Sigmoid colon (tissue), 7 donors: ENCODE data around the gene RPA3. TPM values are rescaled to one million over a fixed set of nuclear protein-coding genes. Genes with fewer than 3 reads are reported as not detected.

Experiments
- DNase-seq: peaks from one replicate; pipeline ENCODE4 v3.0.0-alpha.2; 2019
- H3K27ac ChIP-seq, 4 donors: fragments of 200-600 bp; sonication (generic); one replicate each; pipeline ENCODE4 v1.5.1; 2016 to 2019; ENCODE audit warnings: mild to moderate bottlenecking in 1 of 4
- H3K27me3 ChIP-seq, 3 donors: fragments of 200-600 bp; sonication (generic); one replicate each; pipeline ENCODE4 v1.5.1; 2019; ENCODE audit warnings: mild to moderate bottlenecking in 1 of 3
- H3K36me3 ChIP-seq, 4 donors: fragments of 200-600 bp; sonication (generic); one replicate each; pipeline ENCODE4 v1.5.1; 2016 to 2019
- H3K4me1 ChIP-seq, 4 donors: fragments of 200-600 bp; sonication (generic); one replicate each; pipeline ENCODE4 v1.5.1; 2017 to 2019
- H3K4me3 ChIP-seq, 4 donors: fragments of 200-600 bp; sonication (generic); one replicate each; pipeline ENCODE4 v1.5.1; 2017 to 2019; ENCODE audit warnings: mild to moderate bottlenecking in 2 of 4, moderate library complexity in 1 of 4
- H3K9me3 ChIP-seq, 4 donors: fragments of 200-600 bp in 3 of 4; sonication (generic) in 3 of 4; one replicate each; pipeline versions ENCODE4 v1.5.1 to v1.6.1; 2013 to 2019
- CTCF ChIP-seq, 4 experiments: fragments of 450-650 bp in 3 of 4; fragments of 200-600 bp in 1 of 4; IDR thresholded peaks; one replicate each; pipeline ENCODE4 v1.5.1; 2016 to 2019; ENCODE audit warnings: antibody characterized with exemption in 4 of 4, mild to moderate bottlenecking in 3 of 4, moderate library complexity in 2 of 4
- EP300 ChIP-seq, 4 donors: sonication (generic); formaldehyde crosslinking; IDR thresholded peaks; one replicate each; pipeline ENCODE4 v1.6.1; 2017; ENCODE audit warnings: antibody characterized with exemption in 4 of 4
- POLR2A ChIP-seq, 2 donors: fragments of 450-650 bp; IDR thresholded peaks; one replicate each; pipeline ENCODE4 v1.6.1; 2016; ENCODE audit warnings: antibody characterized with exemption in 2 of 2, mild to moderate bottlenecking in 2 of 2, moderate library complexity in 2 of 2
- POLR2AphosphoS5 ChIP-seq, 4 donors: sonication (generic); formaldehyde crosslinking; IDR thresholded peaks; one replicate each; pipeline ENCODE4 v1.6.1; 2017; ENCODE audit warnings: antibody characterized with exemption in 4 of 4
- WGBS, 2 donors: extraction: QIAGEN DNeasy Blood & Tissue Kit; methylation state at CpG; one replicate each; pipeline ENCODE4 v1.1.7; 2013; 5-methylcytosine and 5-hydroxymethylcytosine counted together
- intact Hi-C: fragments of 100-400 bp; cut with DNase I; formaldehyde crosslinking; loops from one replicate; pipeline ENCODE4 v1.15.1; 2023
- polyA plus RNA-seq, 3 donors: library from polyadenylated mRNA; stranded (reverse); fragments of 200-250 nt; gene quantifications; one replicate each; pipeline ENCODE4 v1.2.3, GENCODE V29; 2013
- total RNA-seq, 4 donors: library from RNA; depleted of rRNA; stranded (reverse); fragments of >200 nt; gene quantifications; one replicate each; pipeline ENCODE4 v1.1.0, GENCODE V29; 2016
- donor health status: healthy with polysubstance abuse.
- donor health status: Bipolar disorder and iron deficiency.
- donor health status: healthy.

Gene RPA3
- total and polyA plus RNA-seq, 7 donors = 15.8 to 66.8 (median 30.3) TPM

GRCh38 chr7:7699970-7700369 lies 18.4 kb downstream of the RPA3 start:
- no peak for DNase-seq
- Histone ChIP-seq H3K36me3 (no peaks in the 10 kb centered on the region), H3K4me3 (no peak overlapping the region), H3K4me1 (peaks cover 0 to 63% (median 54%) of the 10 kb centered on the region in 4 donors), H3K27ac (no peak overlapping the region), H3K9me3 (no peaks in the 10 kb centered on the region), H3K27me3 (no peaks in the 10 kb centered on the region)
- TF ChIP-seq EP300 (IDR thresholded peaks at IDR 0.05) (no peak), CTCF (IDR thresholded peaks at IDR 0.05) (no peak), POLR2AphosphoS5 (IDR thresholded peaks at IDR 0.05) (no peak), POLR2A (IDR thresholded peaks at IDR 0.05) (no peak)
- intact Hi-C loops = no loop called here

GRCh38 chr7:7699380-7699779 lies 19.0 kb downstream of the RPA3 start:
- TF ChIP-seq POLR2AphosphoS5 (IDR thresholded peaks at IDR 0.05) (no peak), POLR2A (IDR thresholded peaks at IDR 0.05) (no peak), EP300 (IDR thresholded peaks at IDR 0.05) (no peak), CTCF (IDR thresholded peaks at IDR 0.05) (no peak)
- H3K9me3 ChIP-seq = no peaks in the 10 kb centered on the region
- peaks cover 0 to 62% (median 57%) of the 10 kb centered on the region in 4 donors for H3K4me1 ChIP-seq
- no peak for DNase-seq
- H3K36me3 ChIP-seq = no peaks in the 10 kb centered on the region
- intact Hi-C loops = no loop called here
- no peak overlapping the region for H3K27ac ChIP-seq
- no peaks in the 10 kb centered on the region for H3K27me3 ChIP-seq
- no peak overlapping the region for H3K4me3 ChIP-seq

GRCh38 chr7:7698930-7699329 lies 19.5 kb downstream of the RPA3 start:
- no peak for DNase-seq
- Histone ChIP-seq H3K9me3 (no peaks in the 10 kb centered on the region), H3K27me3 (no peaks in the 10 kb centered on the region), H3K4me1 (peaks cover 0 to 64% (median 59%) of the 10 kb centered on the region in 4 donors), H3K4me3 (no peak overlapping the region), H3K27ac (no peak overlapping the region), H3K36me3 (no peaks in the 10 kb centered on the region)
- intact Hi-C loops = no loop called here
- TF ChIP-seq CTCF (IDR thresholded peaks at IDR 0.05) (no peak), POLR2A (IDR thresholded peaks at IDR 0.05) (no peak), EP300 (IDR thresholded peaks at IDR 0.05) (no peak), POLR2AphosphoS5 (IDR thresholded peaks at IDR 0.05) (no peak)
- 84 to 94% methylated on average over 2 of the region's 2 CpGs for WGBS, 2 donors

GRCh38 chr7:7696458-7697119 lies 21.8 kb downstream of the RPA3 start:
- TF ChIP-seq EP300 (IDR thresholded peaks at IDR 0.05) (no peak), POLR2AphosphoS5 (IDR thresholded peaks at IDR 0.05) (no peak), CTCF (IDR thresholded peaks at IDR 0.05) (no peak)
- 49 to 65% methylated on average over 3 of the region's 3 CpGs for WGBS, 2 donors
- Histone ChIP-seq H3K4me3 (no peak overlapping the region), H3K9me3 (no peaks in the 10 kb centered on the region), H3K27me3 (no peaks in the 10 kb centered on the region), H3K36me3 (no peaks in the 10 kb centered on the region), H3K4me1 (peaks cover 0 to 69% (median 59%) of the 10 kb centered on the region in 4 donors), H3K27ac (peak overlapping the region in 3 of 4 donors; percentile 0 to 70 (median 59))
- no peak for DNase-seq
- intact Hi-C loops = no loop called here
